Muscle of back (tissue), 11 donors: ENCODE data around the gene PRADC1. TPM values are rescaled to one million over a fixed set of nuclear protein-coding genes. Genes with fewer than 3 reads are reported as not detected.

Experiments
- DNase-seq, 3 donors: peaks; one replicate each; pipeline versions ENCODE4 v3.0.0 to v3.0.0-alpha.2; 2013
- polyA plus RNA-seq, 10 donors: library from polyadenylated mRNA; unstranded; fragments of 120-200 nt; gene quantifications; one replicate each; pipeline ENCODE4 v1.2.1, GENCODE V29; 2013; ENCODE audit not compliant: insufficient read length in 10 of 10

The PRADC1 gene
- polyA plus RNA-seq, 10 donors, result 25.0 to 34.7 (median 28.8) TPM

GRCh38 chr2:73260338-73260984 lies 27.4 kb upstream of the PRADC1 start:
- DNase-seq, result peak in 1 of 3 donors; percentile 45

GRCh38 chr2:73259704-73260337 lies 26.8 kb upstream of the PRADC1 start:
- DNase-seq, result no peak

- DNase-seq, result no peak
Measured at GRCh38 chr2:73259276-73259675, 26.2 kb upstream of the PRADC1 start.

- no peak for DNase-seq
Measured at GRCh38 chr2:73258913-73259215, 25.8 kb upstream of the PRADC1 start.

GRCh38 chr2:73258186-73258912 lies 25.3 kb upstream of the PRADC1 start:
- no peak for DNase-seq

GRCh38 chr2:73257425-73258125 lies 24.5 kb upstream of the PRADC1 start:
- DNase-seq, result no peak

- DNase-seq, result no peak
Measured at GRCh38 chr2:73257021-73257420, 24.0 kb upstream of the PRADC1 start.

- no peak for DNase-seq
Measured at GRCh38 chr2:73256618-73256922, 23.5 kb upstream of the PRADC1 start.

GRCh38 chr2:73255907-73256617 lies 23.0 kb upstream of the PRADC1 start:
- DNase-seq, result no peak

- DNase-seq, result no peak
Measured at GRCh38 chr2:73255007-73255644, 22.1 kb upstream of the PRADC1 start.

GRCh38 chr2:73254343-73255006 lies 21.4 kb upstream of the PRADC1 start:
- DNase-seq, result no peak

- DNase-seq, result no peak
Measured at GRCh38 chr2:73253901-73254300, 20.9 kb upstream of the PRADC1 start.

- DNase-seq, result no peak
Measured at GRCh38 chr2:73253400-73253799, 20.4 kb upstream of the PRADC1 start.

- DNase-seq, result no peak
Measured at GRCh38 chr2:73252238-73253027, 19.4 kb upstream of the PRADC1 start.

GRCh38 chr2:73250872-73251846 lies 18.1 kb upstream of the PRADC1 start:
- no peak for DNase-seq

- DNase-seq, result no peak
Measured at GRCh38 chr2:73249636-73250035, 16.6 kb upstream of the PRADC1 start.

- no peak for DNase-seq
Measured at GRCh38 chr2:73246850-73247249, 13.8 kb upstream of the PRADC1 start.

- no peak for DNase-seq
Measured at GRCh38 chr2:73244580-73244979, 11.5 kb upstream of the PRADC1 start.
